H1 (cell line): ENCODE data around the gene AGPAT2. TPM values are rescaled to one million over a fixed set of nuclear protein-coding genes. Genes with fewer than 3 reads are reported as not detected.

ENCODE experiments used
- CTCF ChIA-PET: fragments of 300-600 bp; sonication (Branson Sonifier 250); formaldehyde crosslinking; loops from one replicate; lab custom pipeline; 2021; ENCODE audit not compliant: partially characterized antibody; lab: Charles Lee
- POLR2A ChIA-PET: fragments of 300-600 bp; sonication (Branson Sonifier 250); formaldehyde crosslinking; loops from one replicate; lab custom pipeline; 2021; ENCODE audit warnings: inconsistent platforms; ENCODE audit not compliant: partially characterized antibody; lab: Charles Lee
- DNase-seq, 2 experiments: peaks; one replicate each; pipeline versions ENCODE4 v3.0.0 to v3.0.0-alpha.2; 2010 to 2022; ENCODE audit warnings: low spot score in 2 of 2, low read depth in 1 of 2, mixed read lengths in 1 of 2
- FAIRE-seq: peaks from 2 replicates; lab custom pipeline; 2011; peaks lifted over from hg19 to GRCh38; lab: Jason Lieb, UNC
- H2AFZ ChIP-seq: 2 replicates; pipeline ENCODE4 v1.8.1; 2012; ENCODE audit warnings: low read length, inconsistent platforms
- H2AK5ac ChIP-seq: 2 replicates; pipeline ENCODE4 v1.6.1; 2013; ENCODE audit warnings: low read depth, low read length
- H2BK120ac ChIP-seq: replicated peaks from 2 replicates; pipeline ENCODE3; 2013; ENCODE audit warnings: low read depth, low read length, inconsistent platforms
- H2BK12ac ChIP-seq: 2 replicates; pipeline ENCODE4 v1.6.1; 2013; ENCODE audit warnings: low read depth, low read length
- H2BK15ac ChIP-seq: 2 replicates; pipeline ENCODE4 v1.6.1; 2013; ENCODE audit warnings: low read length
- H2BK20ac ChIP-seq: 2 replicates; pipeline ENCODE4 v1.6.1; 2013; ENCODE audit warnings: low read length
- H2BK5ac ChIP-seq: 2 replicates; pipeline ENCODE4 v1.6.1; 2013; ENCODE audit warnings: low read depth, low read length
- H3K14ac ChIP-seq: 2 replicates; pipeline ENCODE4 v1.6.1; 2013; ENCODE audit warnings: inconsistent platforms; ENCODE audit not compliant: insufficient read length
- H3K18ac ChIP-seq: 2 replicates; pipeline ENCODE4 v1.6.1; 2013; ENCODE audit warnings: low read length; ENCODE audit errors: extremely low read depth
- H3K23ac ChIP-seq: 2 replicates; pipeline ENCODE4 v1.6.1; 2013; ENCODE audit warnings: inconsistent platforms; ENCODE audit not compliant: insufficient read length
- H3K23me2 ChIP-seq: 2 replicates; pipeline ENCODE4 v1.6.1; 2013; ENCODE audit warnings: low read depth, low read length
- H3K27ac ChIP-seq: 2 replicates; pipeline ENCODE4 v1.6.1; 2011; ENCODE audit warnings: low read depth, low read length, inconsistent platforms
- H3K27me3 ChIP-seq, 4 experiments: replicated peaks in 1 of 4; 1 replicate in 1 of 4; 2 replicates in 3 of 4; pipeline versions ENCODE4 v1.6.1 to v1.8.1; 2011 to 2013; ENCODE audit warnings: low read length in 3 of 4, mild to moderate bottlenecking in 3 of 4, inconsistent platforms in 2 of 4, mixed read lengths in 2 of 4, moderate library complexity in 1 of 4; ENCODE audit not compliant: control insufficient read depth in 3 of 4, insufficient read depth in 3 of 4; ENCODE audit errors: extremely low read depth in 1 of 4
- H3K36me3 ChIP-seq, 4 experiments: 2 replicates each; pipeline versions ENCODE4 v1.6.1 to v1.8.1; 2011 to 2013; ENCODE audit warnings: mild to moderate bottlenecking in 4 of 4, low read length in 3 of 4, moderate library complexity in 2 of 4, control low read depth in 1 of 4, inconsistent platforms in 1 of 4; ENCODE audit not compliant: insufficient read depth in 4 of 4, control insufficient read depth in 2 of 4
- H3K4ac ChIP-seq: replicated peaks from 2 replicates; pipeline ENCODE3; 2013; ENCODE audit warnings: low read length, low read depth, mixed read lengths, inconsistent platforms; ENCODE audit not compliant: insufficient read length
- H3K4me1 ChIP-seq, 4 experiments: replicated peaks in 1 of 4; 1 replicate in 1 of 4; 2 replicates in 3 of 4; pipeline versions ENCODE4 v1.6.1 to v1.8.1; 2011 to 2013; ENCODE audit warnings: low read length in 3 of 4, inconsistent platforms in 2 of 4, mixed read lengths in 1 of 4; ENCODE audit not compliant: insufficient read depth in 4 of 4, control insufficient read depth in 3 of 4
- H3K4me2 ChIP-seq, 2 experiments: 2 replicates each; pipeline versions ENCODE4 v1.6.1 to v1.8.1; 2011 to 2013; ENCODE audit warnings: low read depth in 2 of 2, low read length in 2 of 2, control low read depth in 1 of 2, inconsistent platforms in 1 of 2, mild to moderate bottlenecking in 1 of 2; ENCODE audit not compliant: insufficient read depth in 1 of 2
- H3K4me3 ChIP-seq, 4 experiments: fragments of 200-600, 300-600 bp in 1 of 4; sonication (generic), shearing (Covaris generic), sonication (Bioruptor Twin) in 1 of 4; 2 replicates each; pipeline versions ENCODE4 v1.5.1 to v1.8.1; 2011 to 2016; ENCODE audit warnings: low read length in 4 of 4, low read depth in 3 of 4, control low read depth in 2 of 4, inconsistent platforms in 2 of 4, mild to moderate bottlenecking in 2 of 4, mixed read lengths in 1 of 4, moderate library complexity in 1 of 4; ENCODE audit not compliant: insufficient read depth in 2 of 4; ENCODE audit errors: extremely low read depth in 1 of 4
- H3K56ac ChIP-seq: replicated peaks from 2 replicates; pipeline ENCODE3; 2013; ENCODE audit warnings: low read depth, mild to moderate bottlenecking, mixed read lengths, low read length, inconsistent platforms; ENCODE audit not compliant: insufficient read length
- H3K79me1 ChIP-seq: 2 replicates; pipeline ENCODE4 v1.6.1; 2013; ENCODE audit warnings: low read depth, low read length, control low read depth
- H3K79me2 ChIP-seq, 2 experiments: 2 replicates each; pipeline versions ENCODE4 v1.6.1 to v1.8.1; 2012 to 2013; ENCODE audit warnings: low read length in 2 of 2, mild to moderate bottlenecking in 2 of 2, inconsistent platforms in 1 of 2; ENCODE audit not compliant: insufficient read depth in 2 of 2, control insufficient read depth in 1 of 2
- H3K9ac ChIP-seq, 4 experiments: replicated peaks in 1 of 4; 1 replicate in 1 of 4; 2 replicates in 3 of 4; pipeline versions ENCODE4 v1.6.1 to v1.8.1; 2011 to 2013; ENCODE audit warnings: low read depth in 3 of 4, low read length in 3 of 4, control low read depth in 2 of 4, mild to moderate bottlenecking in 2 of 4, moderate library complexity in 2 of 4, inconsistent platforms in 1 of 4; ENCODE audit errors: extremely low read depth in 1 of 4
- H3K9me3 ChIP-seq, 2 experiments: 2 replicates each; pipeline versions ENCODE4 v1.6.1 to v1.8.1; 2012 to 2013; ENCODE audit warnings: mild to moderate bottlenecking in 2 of 2, moderate library complexity in 2 of 2, control low read depth in 1 of 2, inconsistent platforms in 1 of 2, low read depth in 1 of 2, low read length in 1 of 2, mixed read lengths in 1 of 2; ENCODE audit not compliant: insufficient read depth in 2 of 2
- H4K20me1 ChIP-seq, 2 experiments: replicated peaks in 1 of 2; 2 replicates each; pipeline versions ENCODE3 to v1.8.1; 2011 to 2013; ENCODE audit warnings: inconsistent platforms in 2 of 2, low read length in 2 of 2, mild to moderate bottlenecking in 1 of 2; ENCODE audit not compliant: insufficient read depth in 2 of 2, control insufficient read depth in 1 of 2
- H4K5ac ChIP-seq: 2 replicates; pipeline ENCODE4 v1.6.1; 2013; ENCODE audit warnings: low read length, low read depth, mixed read lengths, inconsistent platforms; ENCODE audit not compliant: insufficient read length
- H4K8ac ChIP-seq: 2 replicates; pipeline ENCODE4 v1.8.0; 2013; ENCODE audit warnings: mild to moderate bottlenecking, moderate library complexity, low read length, inconsistent platforms; ENCODE audit not compliant: insufficient read depth; ENCODE audit errors: extremely low read depth
- H4K91ac ChIP-seq: replicated peaks from 2 replicates; pipeline ENCODE3; 2013; ENCODE audit warnings: low read length, mixed read lengths, inconsistent platforms; ENCODE audit not compliant: insufficient read length
- ASH2L ChIP-seq: fragments of 200-600, 300-600 bp; sonication (generic); IDR thresholded peaks from one replicate; pipeline ENCODE4 v1.7.1; 2017; ENCODE audit warnings: low read length
- CTBP2 ChIP-seq: IDR thresholded peaks from 2 replicates; pipeline ENCODE4 v1.7.0; 2011; ENCODE audit warnings: borderline replicate concordance, mild to moderate bottlenecking, moderate library complexity, mixed read lengths, low read length; ENCODE audit not compliant: insufficient read depth, insufficient read length
- GTF2F1 ChIP-seq: IDR thresholded peaks from 2 replicates; pipeline ENCODE4 v1.6.1; 2012; ENCODE audit warnings: low read depth, low read length, improper control_type of control experiment, borderline replicate concordance
- HDAC2 ChIP-seq, 2 experiments: fragments of 300-600 bp in 1 of 2; sonication (generic) in 1 of 2; IDR thresholded peaks; 2 replicates each; pipeline ENCODE4 v1.6.1; 2011 to 2012; ENCODE audit warnings: low read depth in 2 of 2, low read length in 2 of 2, mild to moderate bottlenecking in 2 of 2, moderate library complexity in 2 of 2, borderline replicate concordance in 1 of 2, inconsistent platforms in 1 of 2
- KDM1A ChIP-seq: fragments of 200-600, 300-600 bp; sonication (generic); IDR thresholded peaks from 2 replicates; pipeline ENCODE4 v1.7.1; 2016; ENCODE audit warnings: mild to moderate bottlenecking, low read length, borderline replicate concordance
- KDM4A ChIP-seq: IDR thresholded peaks from one replicate; pipeline ENCODE4 v1.7.1; 2012; ENCODE audit warnings: low read depth, mild to moderate bottlenecking, moderate library complexity, low read length, inconsistent platforms; ENCODE audit not compliant: severe bottlenecking
- POLR2AphosphoS5 ChIP-seq: IDR thresholded peaks from 2 replicates; pipeline ENCODE4 v1.6.1; 2011; ENCODE audit warnings: low read depth, low read length
- RFX5 ChIP-seq: IDR thresholded peaks from 2 replicates; pipeline ENCODE4 v1.6.1; 2011; ENCODE audit warnings: low read depth, low read length, improper control_type of control experiment, borderline replicate concordance
- SIN3A ChIP-seq, 2 experiments: IDR thresholded peaks in 1 of 2; conservative IDR thresholded peaks in 1 of 2; 2 replicates each; pipeline ENCODE4 v1.6.1; 2011 to 2012; ENCODE audit warnings: low read length in 2 of 2, improper control_type of control experiment in 1 of 2, low read depth in 1 of 2, mild to moderate bottlenecking in 1 of 2
- SIX5 ChIP-seq: IDR thresholded peaks from 2 replicates; pipeline ENCODE4 v1.6.1; 2011; ENCODE audit warnings: mild to moderate bottlenecking, low read depth, low read length
- TBP ChIP-seq: IDR thresholded peaks from 2 replicates; pipeline ENCODE4 v1.6.1; 2011; ENCODE audit warnings: low read depth, low read length, improper control_type of control experiment
- WGBS, 2 experiments: shearing (Covaris generic) in 1 of 2; methylation state at CpG; one replicate each; pipeline versions ENCODE4 v1.1.6 to v1.1.7; 2013 to 2015; ENCODE audit warnings: low lambda C conversion rate in 2 of 2, mixed read lengths in 2 of 2, inconsistent platforms in 1 of 2, low coverage in 1 of 2, missing lambda C conversion rate in 1 of 2; ENCODE audit not compliant: insufficient replicate concordance in 2 of 2, insufficient coverage in 1 of 2, insufficient read length in 1 of 2; ENCODE audit errors: extremely low coverage in 1 of 2, missing lambda C conversion rate in 1 of 2; 5-methylcytosine and 5-hydroxymethylcytosine counted together
- polyA plus RNA-seq, 7 experiments: library from polyadenylated mRNA; depleted of rRNA in 3 of 7; stranded (reverse) in 5 of 7; unstranded in 2 of 7; fragments of >200 nt in 5 of 7; fragments of 200-250 nt in 2 of 7; gene quantifications; 1 replicate in 5 of 7; 2 replicates in 1 of 7; 4 replicates in 1 of 7; pipeline versions ENCODE4 v1.2.1 to v1.2.3, GENCODE V29; 2011 to 2013; ENCODE audit warnings: missing spikeins in 2 of 7, mixed read lengths in 2 of 7
- total RNA-seq: library from RNA; stranded (reverse); fragmentation: NEBNext Ultra II Directional; extraction: Animal tissue kit (Norgen Biotek cat#: 25700); gene quantifications from 2 replicates; pipeline ENCODE4 v1.2.1, GENCODE V29; 2021
- TF ChIP-seq, protein P1 (sequence below): IDR thresholded peaks from 2 replicates; pipeline ENCODE4 v1.6.1; 2012; ENCODE audit warnings: low read length, inconsistent platforms

AGPAT2 gene
- total and polyA plus RNA-seq, 2 of the 8 experiments (the other 6 are each of a cell fraction or from before 2014, with no cell fraction given), result 31.6 to 37.6 TPM

- Histone ChIP-seq H2AFZ (no peak overlapping the region), H3K36me3 (no peaks in the 10 kb centered on the region), H3K14ac (no peak overlapping the region), H3K23ac (no peak overlapping the region), H3K18ac (no peak overlapping the region), H2BK20ac (no peak overlapping the region), H4K5ac (no peak overlapping the region), H3K9me3 (no peaks in the 10 kb centered on the region), H4K8ac (no peak overlapping the region), H3K27ac (no peak overlapping the region), H2BK120ac (no peak overlapping the region), H3K23me2 (no peaks in the 10 kb centered on the region), H4K91ac (no peak overlapping the region), H3K9ac (no peak overlapping the region), H4K20me1 (no peaks in the 10 kb centered on the region), H3K4me2 (no peak overlapping the region), H2BK15ac (no peak overlapping the region), H3K4me3 (no peak overlapping the region), H2BK5ac (no peak overlapping the region), H2BK12ac (no peak overlapping the region), H3K79me1 (no peaks in the 10 kb centered on the region), H2AK5ac (no peak overlapping the region), H3K56ac (no peak overlapping the region), H3K4me1 (peaks cover 0 to 9% (median 1%) of the 10 kb centered on the region in 4 experiments; a peak in 3 of 7 replicates), H3K27me3 (peaks cover 0 to 5% (median 0%) of the 10 kb centered on the region in 4 experiments; a peak in 3 of 7 replicates), H3K79me2 (no peaks in the 10 kb centered on the region), H3K4ac (no peak overlapping the region)
- DNase-seq (no peak), FAIRE-seq (no peak)
- 81% methylated on average over 7 of the region's 7 CpGs; no CpG with 5 or more reads in 1 of the 2 experiments for WGBS, 2 experiments
- CTCF ChIA-PET, result no interaction called here
- POLR2A ChIA-PET, result interaction anchor here (1.0 kb wide), 1 partner anchor 21 kb away, joined by 4 read pairs; no protein-coding TSS in a partner anchor
- TF ChIP-seq HDAC2 (IDR thresholded peaks at IDR 0.05; ENCODE audit: borderline replicate concordance in 1 of 2, low read depth in 2 of 2, low read length in 2 of 2) (no peak), KDM1A (no peak), SIX5 (no peak), KDM4A (no peak), GTF2F1 (no peak), TBP (no peak), RFX5 (no peak), SIN3A (conservative IDR thresholded peaks at IDR 0.05 in 1 of 2, IDR thresholded peaks at IDR 0.05 in 1 of 2; ENCODE audit: low read depth in 1 of 2, low read length in 2 of 2) (no peak), CTBP2 (no peak), ASH2L (no peak), POLR2AphosphoS5 (no peak)
- TF ChIP-seq, protein P1, sequence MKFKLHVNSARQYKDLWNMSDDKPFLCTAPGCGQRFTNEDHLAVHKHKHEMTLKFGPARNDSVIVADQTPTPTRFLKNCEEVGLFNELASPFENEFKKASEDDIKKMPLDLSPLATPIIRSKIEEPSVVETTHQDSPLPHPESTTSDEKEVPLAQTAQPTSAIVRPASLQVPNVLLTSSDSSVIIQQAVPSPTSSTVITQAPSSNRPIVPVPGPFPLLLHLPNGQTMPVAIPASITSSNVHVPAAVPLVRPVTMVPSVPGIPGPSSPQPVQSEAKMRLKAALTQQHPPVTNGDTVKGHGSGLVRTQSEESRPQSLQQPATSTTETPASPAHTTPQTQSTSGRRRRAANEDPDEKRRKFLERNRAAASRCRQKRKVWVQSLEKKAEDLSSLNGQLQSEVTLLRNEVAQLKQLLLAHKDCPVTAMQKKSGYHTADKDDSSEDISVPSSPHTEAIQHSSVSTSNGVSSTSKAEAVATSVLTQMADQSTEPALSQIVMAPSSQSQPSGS, result no peak
Observed at GRCh38 chr9:136705564-136705963, 18.3 kb upstream of the AGPAT2 start.
